ENCODE measurements around the gene NADK2.

The NADK2 gene

GRCh38 chr5:36158144-36158543 lies 83.6 kb downstream of the NADK2 start:
- DNase-seq, result no peak

GRCh38 chr5:36156619-36157018 lies 85.1 kb downstream of the NADK2 start:
- DNase-seq, result no peak

- DNase-seq, result no peak
These were observed 85.6 kb downstream of the NADK2 start for GRCh38 chr5:36156121-36156601.

- DNase-seq, result no peak
These were observed 86.4 kb downstream of the NADK2 start for GRCh38 chr5:36155291-36155690.

- no peak for DNase-seq
These were observed 88.0 kb downstream of the NADK2 start for GRCh38 chr5:36153726-36154125.

GRCh38 chr5:36153298-36153677 lies 88.4 kb downstream of the NADK2 start:
- no peak for DNase-seq

- peak; percentile 72 for DNase-seq
These were observed 89.1 kb downstream of the NADK2 start for GRCh38 chr5:36152324-36153297.

GRCh38 chr5:36151434-36152323 lies 90.0 kb downstream of the NADK2 start, which contains the start of the genes LMBRD2 and SKP2:
LMBRD2 (minus strand) TSS chr5:36151887; CDS start chr5:36143349, 8,538 bp downstream.
SKP2 (plus strand) TSS chr5:36152111; CDS start chr5:36152263, 152 bp downstream.
- DNase-seq, result peak; percentile 100

- peak; percentile 93 for DNase-seq
These were observed 90.9 kb downstream of the NADK2 start for GRCh38 chr5:36150676-36151433.

GRCh38 chr5:36147681-36148080 lies 94.0 kb downstream of the NADK2 start:
- DNase-seq, result no peak

- no peak for DNase-seq
These were observed 95.3 kb downstream of the NADK2 start for GRCh38 chr5:36146390-36146789.

- no peak for DNase-seq
These were observed 96.4 kb downstream of the NADK2 start for GRCh38 chr5:36145311-36145710.

Data from NCI-H748 treated with DMSO at 0.1 percent for 48 hours (cell line).